Measurements from ENCODE around the gene TUFT1. TPM values are rescaled to one million over a fixed set of nuclear protein-coding genes. Genes with fewer than 3 reads are reported as not detected.
A peak's percentile ranks its signal among the peaks of the same experiment; 100 is the strongest.
"Not testable (repeated sequence)": the region's sequence is repeated elsewhere in the genome, so short reads cannot be mapped to it uniquely, and the experiment has no call there.

The TUFT1 gene
- total RNA-seq, 2 donors from 2014 or later, result 4.3 to 7.9 TPM

DNA sequence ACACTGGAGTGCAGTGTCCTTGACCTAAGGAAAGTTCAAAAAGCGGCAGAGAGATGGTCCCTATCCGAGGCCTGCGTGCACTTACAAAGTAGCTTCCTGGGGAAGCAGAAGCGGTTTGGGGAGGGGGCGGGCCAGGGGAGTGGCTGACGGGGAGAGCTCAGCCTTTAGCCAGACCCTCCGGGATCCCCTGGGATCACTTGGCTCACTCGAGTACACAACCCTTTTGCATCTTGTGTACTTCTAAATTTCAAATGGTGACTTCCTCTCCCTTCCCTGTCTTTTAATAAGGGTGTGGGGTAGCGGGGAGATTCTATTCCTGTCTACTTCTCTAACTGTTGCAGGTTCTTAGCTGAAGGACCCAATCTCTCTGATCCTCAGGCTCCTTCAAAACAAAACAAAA, 53.6 kb downstream of the TUFT1 start:
- TF ChIP-seq, protein P1, sequence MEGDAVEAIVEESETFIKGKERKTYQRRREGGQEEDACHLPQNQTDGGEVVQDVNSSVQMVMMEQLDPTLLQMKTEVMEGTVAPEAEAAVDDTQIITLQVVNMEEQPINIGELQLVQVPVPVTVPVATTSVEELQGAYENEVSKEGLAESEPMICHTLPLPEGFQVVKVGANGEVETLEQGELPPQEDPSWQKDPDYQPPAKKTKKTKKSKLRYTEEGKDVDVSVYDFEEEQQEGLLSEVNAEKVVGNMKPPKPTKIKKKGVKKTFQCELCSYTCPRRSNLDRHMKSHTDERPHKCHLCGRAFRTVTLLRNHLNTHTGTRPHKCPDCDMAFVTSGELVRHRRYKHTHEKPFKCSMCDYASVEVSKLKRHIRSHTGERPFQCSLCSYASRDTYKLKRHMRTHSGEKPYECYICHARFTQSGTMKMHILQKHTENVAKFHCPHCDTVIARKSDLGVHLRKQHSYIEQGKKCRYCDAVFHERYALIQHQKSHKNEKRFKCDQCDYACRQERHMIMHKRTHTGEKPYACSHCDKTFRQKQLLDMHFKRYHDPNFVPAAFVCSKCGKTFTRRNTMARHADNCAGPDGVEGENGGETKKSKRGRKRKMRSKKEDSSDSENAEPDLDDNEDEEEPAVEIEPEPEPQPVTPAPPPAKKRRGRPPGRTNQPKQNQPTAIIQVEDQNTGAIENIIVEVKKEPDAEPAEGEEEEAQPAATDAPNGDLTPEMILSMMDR (IDR thresholded peaks at IDR 0.05), result no peak
- Histone ChIP-seq H3K36me3 (no peaks in the 10 kb centered on the region), H3K27ac (no peak overlapping the region), H3K4me1 (no peaks in the 10 kb centered on the region), H3K4me3 (no peak overlapping the region), H3K9me3 (no peaks in the 10 kb centered on the region), H3K27me3 (no peaks in the 10 kb centered on the region)
- no peak for DNase-seq (ENCODE audit: low spot score)

DNA sequence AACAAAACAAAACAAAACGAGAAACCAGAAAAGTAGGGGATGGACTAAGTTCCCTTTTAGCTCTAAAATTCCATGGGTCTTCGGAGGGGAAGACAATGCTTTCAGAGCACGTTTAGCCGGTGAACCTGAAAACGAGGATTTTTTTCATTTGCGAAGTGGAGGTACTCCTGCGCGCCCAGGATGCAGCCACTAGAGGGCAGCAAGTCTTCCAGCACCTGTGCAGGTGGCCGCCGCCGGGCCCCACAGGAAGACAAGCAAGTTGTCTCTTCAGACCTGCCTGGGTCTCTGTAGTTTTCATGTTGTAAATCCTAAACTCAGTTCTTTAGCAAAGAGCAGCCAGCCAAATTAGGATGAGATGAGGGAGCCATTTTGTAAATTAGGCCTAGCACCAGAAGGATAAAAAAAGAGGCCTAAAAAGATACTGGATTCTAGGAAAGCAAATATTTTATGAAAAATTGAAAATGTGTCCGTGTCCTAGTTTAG, 54.1 kb downstream of the TUFT1 start:
- Histone ChIP-seq H3K27ac (no peak overlapping the region), H3K4me3 (no peak overlapping the region), H3K4me1 (no peaks in the 10 kb centered on the region), H3K27me3 (no peaks in the 10 kb centered on the region), H3K9me3 (no peaks in the 10 kb centered on the region), H3K36me3 (no peaks in the 10 kb centered on the region)
- peak; percentile 64 for DNase-seq (ENCODE audit: low spot score)
- TF ChIP-seq, protein P1 (IDR thresholded peaks at IDR 0.05), result peak; percentile 84 to 92

DNA sequence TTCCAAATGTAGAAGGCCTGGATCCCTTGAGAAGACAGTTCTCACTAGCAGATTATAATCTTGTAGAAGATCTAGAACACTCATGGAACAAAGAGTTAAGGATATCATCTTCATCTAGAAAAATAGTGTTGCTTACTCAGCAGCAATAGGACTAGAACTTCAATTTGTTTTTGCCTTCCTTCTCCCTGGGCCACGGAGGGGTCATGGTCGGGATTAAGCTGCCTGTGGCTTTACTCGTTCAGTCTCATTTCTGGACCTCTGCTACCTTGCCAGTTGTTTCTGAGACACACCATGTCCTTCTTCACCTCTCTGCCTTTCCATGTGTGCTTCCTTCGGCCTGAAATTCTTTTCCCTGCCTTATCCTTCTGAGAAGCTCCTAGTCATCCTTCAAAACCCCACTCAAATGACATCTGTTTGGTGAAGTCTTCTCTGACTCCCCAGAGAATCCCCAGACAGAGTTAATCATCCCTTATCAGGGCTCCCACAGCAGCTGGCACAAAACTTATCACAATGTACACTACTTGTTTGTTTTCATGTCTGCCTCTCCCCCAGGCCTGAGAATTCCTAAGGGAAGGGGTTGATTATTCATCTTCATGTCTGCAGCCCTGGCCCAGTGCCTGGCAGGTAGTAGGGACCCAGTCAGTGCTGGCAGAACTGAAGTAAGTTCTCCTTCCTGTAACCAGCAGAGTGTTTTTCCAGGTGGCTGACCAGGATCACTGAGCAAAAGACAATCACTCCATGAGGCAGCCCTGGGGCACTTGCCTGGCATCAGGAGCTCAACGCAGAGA, 56.3 kb downstream of the TUFT1 start:
- TF ChIP-seq, protein P1 (IDR thresholded peaks at IDR 0.05), result no peak
- Histone ChIP-seq H3K27ac (no peak overlapping the region), H3K9me3 (no peaks in the 10 kb centered on the region), H3K36me3 (no peaks in the 10 kb centered on the region), H3K4me3 (no peak overlapping the region), H3K4me1 (no peaks in the 10 kb centered on the region), H3K27me3 (no peaks in the 10 kb centered on the region)
- DNase-seq (ENCODE audit: low spot score), result no peak

DNA sequence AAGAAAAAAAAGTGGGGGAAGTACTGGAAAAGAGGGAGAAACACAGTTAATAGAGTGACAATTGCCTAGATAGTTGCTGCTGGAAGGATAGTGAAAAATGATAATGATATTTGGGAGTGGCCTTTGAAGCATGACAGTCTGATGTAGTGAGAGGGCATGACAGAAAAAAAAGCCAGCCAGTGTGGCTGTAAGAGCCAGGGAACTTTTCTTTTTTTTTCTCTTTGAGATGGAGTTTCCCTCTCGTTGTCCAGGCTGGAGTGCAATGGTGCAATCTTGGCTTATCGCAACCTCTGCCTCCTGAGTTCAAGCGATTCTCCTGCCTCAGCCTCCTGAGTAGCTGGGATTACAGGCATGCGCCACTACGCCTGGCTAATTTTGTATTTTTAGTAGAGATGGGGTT, 62.4 kb downstream of the TUFT1 start:
- not testable (repeated sequence) for H3K4me1 ChIP-seq; H3K27ac ChIP-seq; H3K27me3 ChIP-seq; DNase-seq (ENCODE audit: low spot score); H3K9me3 ChIP-seq; H3K36me3 ChIP-seq; H3K4me3 ChIP-seq

DNA sequence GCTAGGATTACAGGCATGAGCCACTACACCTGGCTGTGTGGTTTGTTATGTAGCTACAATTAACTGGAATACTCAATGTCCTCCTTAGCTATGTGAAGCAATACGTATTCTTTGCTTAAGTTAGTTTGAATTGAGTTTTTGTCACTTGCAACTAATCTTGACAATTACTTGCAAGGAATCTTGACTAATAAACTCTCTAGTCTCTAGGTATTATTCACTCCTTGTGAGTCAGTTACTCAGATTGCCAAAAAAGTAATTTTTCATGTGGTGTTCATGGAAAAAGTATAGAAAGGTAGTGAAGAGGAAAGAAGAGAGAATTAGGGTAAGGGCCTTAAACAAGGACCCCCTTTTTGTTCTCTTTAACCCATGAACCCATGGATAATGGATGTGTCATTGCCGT, 64.2 kb downstream of the TUFT1 start:
- no peaks in the 10 kb centered on the region for H3K9me3 ChIP-seq
- no peak for DNase-seq (ENCODE audit: low spot score)
- no peak overlapping the region for H3K27ac ChIP-seq
- no peaks in the 10 kb centered on the region for H3K4me1 ChIP-seq
- TF ChIP-seq, protein P1 (IDR thresholded peaks at IDR 0.05), result no peak
- no peak overlapping the region for H3K4me3 ChIP-seq
- H3K27me3 ChIP-seq, result no peaks in the 10 kb centered on the region
- H3K36me3 ChIP-seq, result no peaks in the 10 kb centered on the region

DNA sequence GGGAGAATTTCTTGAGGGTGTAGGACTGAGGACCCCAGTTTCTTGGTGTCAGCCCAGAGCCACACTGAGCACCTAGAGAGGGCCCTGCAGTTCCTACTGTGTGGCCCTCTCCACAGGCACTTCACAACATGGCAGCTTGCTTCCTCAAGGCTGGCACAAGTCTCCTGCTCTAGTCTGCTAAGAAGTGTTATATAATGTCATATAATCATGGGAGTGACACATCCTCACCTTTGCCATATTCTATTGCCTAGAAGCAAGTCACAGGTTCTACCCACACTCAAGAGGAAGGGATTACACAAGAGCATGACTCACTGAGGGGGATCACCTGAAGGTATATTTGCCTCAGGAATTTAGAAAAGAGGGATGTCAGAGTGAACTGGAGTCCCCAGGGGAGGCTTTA, 66.3 kb downstream of the TUFT1 start:
- TF ChIP-seq, protein P1 (IDR thresholded peaks at IDR 0.05), result no peak

More for the DNA sequence above, 66.3 kb downstream of the TUFT1 start:
- Histone ChIP-seq H3K27me3 (no peaks in the 10 kb centered on the region), H3K9me3 (no peaks in the 10 kb centered on the region), H3K36me3 (no peaks in the 10 kb centered on the region), H3K4me3 (no peak overlapping the region), H3K4me1 (peaks cover 0 to 4% of the 10 kb centered on the region in 2 donors), H3K27ac (no peak overlapping the region)
- no peak for DNase-seq (ENCODE audit: low spot score)

All from right atrium auricular region (tissue), 2 donors.